Measurements from ENCODE around the gene MAML3. TPM values are rescaled to one million over a fixed set of nuclear protein-coding genes. Genes with fewer than 3 reads are reported as not detected.
A peak's percentile ranks its signal among the peaks of the same experiment; 100 is the strongest.

The MAML3 gene
- polyA plus RNA-seq, 4 donors: 1.4 to 10.3 (median 3.4) TPM

DNA sequence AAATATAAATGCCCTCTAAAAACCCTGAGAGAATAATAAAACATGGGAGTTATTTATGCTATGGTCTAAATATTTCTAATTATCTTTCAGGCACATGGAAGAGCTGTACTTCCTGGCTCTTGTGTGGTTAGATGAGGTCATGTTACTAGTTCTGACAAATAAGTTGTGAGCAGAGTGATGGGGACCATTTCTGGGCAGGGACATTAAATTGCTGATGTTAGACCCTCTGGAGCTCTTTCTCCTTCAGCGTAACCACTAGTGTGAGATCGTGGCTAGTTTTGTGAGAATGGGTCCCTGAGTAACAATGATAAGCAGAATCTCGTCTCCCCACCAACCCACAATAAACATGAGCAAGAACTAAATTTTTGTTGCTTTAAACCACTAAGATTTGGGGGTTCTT is 108.0 kb downstream of the MAML3 start:
- DNase-seq (no peak), FAIRE-seq (no peak)
- H3K4me3 ChIP-seq (ENCODE audit: low read depth in 1 of 3, low read length in 3 of 3): no peak overlapping the region
- H3K27me3 ChIP-seq (ENCODE audit: control insufficient read depth in 3 of 3, insufficient read depth in 3 of 3, low read length in 3 of 3): no peaks in the 10 kb centered on the region
- WGBS, 3 donors: 85 to 88% (median 85%) methylated on average over 3 of the region's 3 CpGs
- peak overlapping the region in 1 of 3 donors; percentile 2 for H3K27ac ChIP-seq (ENCODE audit: low read depth in 1 of 3, low read length in 2 of 3)
- H3K9me3 ChIP-seq (ENCODE audit: control insufficient read depth in 2 of 2, insufficient read depth in 1 of 2, low read depth in 1 of 2, low read length in 1 of 2): no peaks in the 10 kb centered on the region
- H3K4me1 ChIP-seq (ENCODE audit: control insufficient read depth in 3 of 3, insufficient read depth in 2 of 3, low read depth in 1 of 3, low read length in 2 of 3): peaks cover 6 to 30% (median 11%) of the 10 kb centered on the region in 3 donors
- H3K36me3 ChIP-seq (ENCODE audit: control insufficient read depth in 3 of 3, insufficient read depth in 2 of 3, low read depth in 1 of 3, low read length in 3 of 3): no peaks in the 10 kb centered on the region

DNA sequence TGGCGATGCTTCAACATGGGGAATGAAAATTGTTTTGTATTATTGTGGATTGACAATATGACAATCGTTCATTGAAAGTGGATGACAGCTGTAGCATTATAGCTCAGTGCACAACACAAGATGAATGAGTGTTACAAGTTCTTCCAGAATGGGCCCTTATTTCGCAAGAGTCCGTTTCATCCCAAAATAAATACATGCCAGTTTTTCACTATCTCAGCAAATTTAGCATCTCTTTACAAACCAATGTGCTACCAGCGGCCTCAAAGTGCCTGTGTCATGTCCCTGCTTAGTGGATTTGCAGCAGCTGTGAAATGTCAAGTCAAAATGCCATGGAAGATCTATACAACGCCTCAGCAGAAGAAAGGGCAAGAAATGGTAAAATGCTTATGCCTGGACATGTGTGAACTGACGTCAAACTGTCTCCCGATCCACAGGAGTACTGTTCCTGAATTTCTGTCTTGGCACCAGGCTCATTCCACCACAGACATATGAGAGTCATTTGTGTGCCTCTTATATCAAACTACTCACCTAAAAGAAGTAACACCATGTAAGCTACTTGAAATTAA is 109.6 kb downstream of the MAML3 start:
- no peak for DNase-seq
- H3K4me1 ChIP-seq (ENCODE audit: control insufficient read depth in 3 of 3, insufficient read depth in 2 of 3, low read depth in 1 of 3, low read length in 2 of 3): peaks cover 3 to 19% (median 11%) of the 10 kb centered on the region in 3 donors
- 72 to 92% (median 83%) methylated on average over 8 of the region's 8 CpGs for WGBS, 3 donors
- H3K36me3 ChIP-seq (ENCODE audit: control insufficient read depth in 3 of 3, insufficient read depth in 2 of 3, low read depth in 1 of 3, low read length in 3 of 3): no peaks in the 10 kb centered on the region
- no peaks in the 10 kb centered on the region for H3K9me3 ChIP-seq (ENCODE audit: control insufficient read depth in 2 of 2, insufficient read depth in 1 of 2, low read depth in 1 of 2, low read length in 1 of 2)
- no peak for FAIRE-seq
- H3K27ac ChIP-seq (ENCODE audit: low read depth in 1 of 3, low read length in 2 of 3): no peak overlapping the region
- no peak overlapping the region for H3K4me3 ChIP-seq (ENCODE audit: low read depth in 1 of 3, low read length in 3 of 3)
- H3K27me3 ChIP-seq (ENCODE audit: control insufficient read depth in 3 of 3, insufficient read depth in 3 of 3, low read length in 3 of 3): no peaks in the 10 kb centered on the region

DNA sequence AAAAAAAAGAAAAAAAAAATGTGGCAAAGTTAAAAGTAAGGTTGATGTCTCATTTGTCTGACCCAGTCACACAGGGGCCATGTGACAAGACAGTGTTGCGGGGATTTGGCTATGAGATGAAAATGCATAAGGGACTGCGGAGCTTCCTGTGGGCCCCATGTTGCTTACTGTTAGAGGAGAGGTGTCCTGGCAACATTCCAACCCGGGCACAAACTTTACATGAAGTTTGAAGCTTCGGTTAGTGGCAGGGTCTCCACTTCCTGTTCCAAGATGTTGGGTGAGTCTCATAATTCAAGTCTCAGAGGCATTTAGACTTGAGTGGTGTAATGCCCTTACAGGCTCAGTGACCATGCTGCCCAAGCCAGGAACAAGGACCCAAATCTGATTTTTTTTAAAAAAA is 111.3 kb downstream of the MAML3 start:
- Histone ChIP-seq H3K36me3 (ENCODE audit: control insufficient read depth in 3 of 3, insufficient read depth in 2 of 3, low read depth in 1 of 3, low read length in 3 of 3) (no peaks in the 10 kb centered on the region), H3K4me3 (ENCODE audit: low read depth in 1 of 3, low read length in 3 of 3) (no peak overlapping the region), H3K27ac (ENCODE audit: low read depth in 1 of 3, low read length in 2 of 3) (no peak overlapping the region), H3K4me1 (ENCODE audit: control insufficient read depth in 3 of 3, insufficient read depth in 2 of 3, low read depth in 1 of 3, low read length in 2 of 3) (peaks cover 8 to 23% (median 14%) of the 10 kb centered on the region in 3 donors), H3K27me3 (ENCODE audit: control insufficient read depth in 3 of 3, insufficient read depth in 3 of 3, low read length in 3 of 3) (no peaks in the 10 kb centered on the region), H3K9me3 (ENCODE audit: control insufficient read depth in 2 of 2, insufficient read depth in 1 of 2, low read depth in 1 of 2, low read length in 1 of 2) (no peaks in the 10 kb centered on the region)
- no peak for DNase-seq
- FAIRE-seq: no peak
- WGBS, 3 donors: 69 to 80% (median 71%) methylated on average over 4 of the region's 4 CpGs

DNA sequence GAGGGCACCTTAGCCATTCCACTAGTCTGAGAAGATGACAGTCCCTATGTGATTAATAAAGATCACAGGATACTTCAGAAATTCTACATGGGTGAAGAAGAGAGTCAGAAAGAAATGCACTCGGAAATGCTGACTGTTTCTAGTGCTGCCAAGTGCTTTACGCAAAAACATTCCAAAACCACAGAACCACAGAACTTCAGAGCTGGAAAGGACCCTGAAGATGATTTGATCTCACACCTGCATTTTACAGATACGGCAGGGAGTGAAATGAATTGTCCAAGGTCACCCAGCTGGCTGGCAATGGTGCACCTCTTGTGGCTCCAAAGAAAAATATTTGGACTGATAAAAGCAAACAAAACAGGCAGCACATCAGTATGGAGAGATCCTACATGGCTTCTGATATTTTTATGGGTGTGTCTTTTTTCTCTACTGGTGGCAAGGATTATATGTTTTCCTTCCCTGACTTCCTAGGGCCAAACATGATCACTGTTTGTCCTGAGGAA is 115.9 kb downstream of the MAML3 start:
- WGBS, 3 donors: 49 to 63% (median 61%) methylated on average over 3 of the region's 3 CpGs
- Histone ChIP-seq H3K9me3 (ENCODE audit: control insufficient read depth in 2 of 2, insufficient read depth in 1 of 2, low read depth in 1 of 2, low read length in 1 of 2) (no peaks in the 10 kb centered on the region), H3K36me3 (ENCODE audit: control insufficient read depth in 3 of 3, insufficient read depth in 2 of 3, low read depth in 1 of 3, low read length in 3 of 3) (no peaks in the 10 kb centered on the region), H3K27me3 (ENCODE audit: control insufficient read depth in 3 of 3, insufficient read depth in 3 of 3, low read length in 3 of 3) (no peaks in the 10 kb centered on the region), H3K4me3 (ENCODE audit: low read depth in 1 of 3, low read length in 3 of 3) (no peak overlapping the region), H3K27ac (ENCODE audit: low read depth in 1 of 3, low read length in 2 of 3) (peak overlapping the region in 1 of 3 donors; percentile 21), H3K4me1 (ENCODE audit: control insufficient read depth in 3 of 3, insufficient read depth in 2 of 3, low read depth in 1 of 3, low read length in 2 of 3) (peaks cover 8 to 25% (median 9%) of the 10 kb centered on the region in 3 donors)
- FAIRE-seq (no peak), DNase-seq (no peak)

DNA sequence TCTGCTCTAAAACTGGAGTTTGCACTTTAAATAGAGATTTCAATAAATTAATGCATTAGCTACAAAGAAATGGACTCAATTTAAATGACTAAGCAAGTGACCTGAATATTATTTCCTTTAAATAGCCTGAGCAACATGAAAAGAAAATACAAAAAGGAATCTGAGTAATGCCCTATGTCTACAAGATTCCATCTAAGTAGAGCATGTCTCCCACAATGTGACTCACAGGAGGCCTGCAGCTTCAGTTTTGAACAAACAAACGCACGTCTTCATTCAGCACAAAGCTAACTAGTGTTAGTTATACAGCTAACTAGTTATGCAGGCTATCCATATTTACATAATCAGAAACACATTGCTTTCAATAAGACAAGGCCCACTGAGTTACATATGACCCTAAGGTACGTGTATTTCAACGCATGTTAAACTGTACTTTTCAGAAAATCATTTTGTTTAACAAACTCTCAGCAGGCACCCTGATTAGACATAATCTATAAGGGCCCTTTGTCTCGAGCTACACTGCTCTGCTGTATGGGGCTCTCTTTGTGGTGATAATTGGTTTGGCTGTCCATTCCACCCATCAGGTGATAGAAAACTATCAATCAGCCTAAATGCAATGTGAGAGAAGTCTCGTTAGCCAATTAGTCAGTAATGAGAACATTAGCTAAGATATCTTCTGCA is 116.5 kb downstream of the MAML3 start:
- Histone ChIP-seq H3K9me3 (ENCODE audit: control insufficient read depth in 2 of 2, insufficient read depth in 1 of 2, low read depth in 1 of 2, low read length in 1 of 2) (no peaks in the 10 kb centered on the region), H3K27me3 (ENCODE audit: control insufficient read depth in 3 of 3, insufficient read depth in 3 of 3, low read length in 3 of 3) (no peaks in the 10 kb centered on the region), H3K4me1 (ENCODE audit: control insufficient read depth in 3 of 3, insufficient read depth in 2 of 3, low read depth in 1 of 3, low read length in 2 of 3) (peaks cover 8 to 25% (median 9%) of the 10 kb centered on the region in 3 donors), H3K27ac (ENCODE audit: low read depth in 1 of 3, low read length in 2 of 3) (no peak overlapping the region), H3K4me3 (ENCODE audit: low read depth in 1 of 3, low read length in 3 of 3) (no peak overlapping the region), H3K36me3 (ENCODE audit: control insufficient read depth in 3 of 3, insufficient read depth in 2 of 3, low read depth in 1 of 3, low read length in 3 of 3) (no peaks in the 10 kb centered on the region)
- DNase-seq: peak in 1 of 2 donors; percentile 24
- FAIRE-seq: no peak
- WGBS, 3 donors: 65 to 78% (median 73%) methylated on average over 6 of the region's 6 CpGs

DNA sequence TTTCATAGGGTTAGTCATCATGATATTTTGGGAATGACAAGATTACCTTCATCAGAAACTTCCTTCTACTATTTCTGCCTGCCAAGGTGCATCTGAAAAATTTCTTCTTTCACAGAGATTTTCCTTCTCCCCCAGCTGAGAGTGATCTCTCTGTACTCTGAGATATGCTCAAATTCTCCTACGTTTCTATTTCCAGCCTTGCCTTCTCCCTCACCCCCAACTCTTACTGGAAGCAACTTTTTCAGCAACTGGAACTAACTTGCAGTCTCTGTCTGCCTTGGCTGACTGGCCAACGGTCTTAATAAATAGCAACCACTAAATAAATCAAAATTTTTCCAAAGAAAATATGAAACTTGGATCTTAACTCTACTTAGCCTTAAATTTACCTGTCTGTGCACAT is 122.3 kb downstream of the MAML3 start:
- Histone ChIP-seq H3K9me3 (ENCODE audit: control insufficient read depth in 2 of 2, insufficient read depth in 1 of 2, low read depth in 1 of 2, low read length in 1 of 2) (no peaks in the 10 kb centered on the region), H3K36me3 (ENCODE audit: control insufficient read depth in 3 of 3, insufficient read depth in 2 of 3, low read depth in 1 of 3, low read length in 3 of 3) (no peaks in the 10 kb centered on the region), H3K4me3 (ENCODE audit: low read depth in 1 of 3, low read length in 3 of 3) (no peak overlapping the region), H3K27ac (ENCODE audit: low read depth in 1 of 3, low read length in 2 of 3) (no peak overlapping the region), H3K4me1 (ENCODE audit: control insufficient read depth in 3 of 3, insufficient read depth in 2 of 3, low read depth in 1 of 3, low read length in 2 of 3) (peaks cover 3 to 19% (median 10%) of the 10 kb centered on the region in 3 donors), H3K27me3 (ENCODE audit: control insufficient read depth in 3 of 3, insufficient read depth in 3 of 3, low read length in 3 of 3) (no peaks in the 10 kb centered on the region)
- FAIRE-seq (no peak), DNase-seq (no peak)
- 29 to 47% (median 33%) methylated on average over 2 of the region's 2 CpGs for WGBS, 3 donors

DNA sequence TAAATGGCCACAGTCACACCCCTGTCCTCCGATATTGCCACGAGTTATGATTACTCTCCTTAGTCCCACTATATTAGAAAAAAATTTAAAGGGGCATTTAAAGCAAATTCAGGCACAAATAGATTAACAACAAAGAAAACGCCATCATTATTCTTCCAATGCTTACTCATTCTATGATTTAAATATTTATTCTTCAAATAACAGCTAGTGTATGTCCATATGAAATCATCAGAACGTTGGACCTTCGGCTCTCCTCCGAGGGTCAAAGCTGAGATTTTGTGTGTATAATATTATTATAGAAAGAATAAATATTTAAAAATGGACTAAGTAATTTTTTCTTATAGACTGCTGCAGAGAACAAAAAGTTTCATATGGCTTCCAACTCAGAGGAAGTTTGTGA is 122.9 kb downstream of the MAML3 start:
- no peak for DNase-seq
- Histone ChIP-seq H3K36me3 (ENCODE audit: control insufficient read depth in 3 of 3, insufficient read depth in 2 of 3, low read depth in 1 of 3, low read length in 3 of 3) (no peaks in the 10 kb centered on the region), H3K4me1 (ENCODE audit: control insufficient read depth in 3 of 3, insufficient read depth in 2 of 3, low read depth in 1 of 3, low read length in 2 of 3) (peaks cover 3 to 23% (median 9%) of the 10 kb centered on the region in 3 donors), H3K9me3 (ENCODE audit: control insufficient read depth in 2 of 2, insufficient read depth in 1 of 2, low read depth in 1 of 2, low read length in 1 of 2) (no peaks in the 10 kb centered on the region), H3K4me3 (ENCODE audit: low read depth in 1 of 3, low read length in 3 of 3) (no peak overlapping the region), H3K27me3 (ENCODE audit: control insufficient read depth in 3 of 3, insufficient read depth in 3 of 3, low read length in 3 of 3) (no peaks in the 10 kb centered on the region), H3K27ac (ENCODE audit: low read depth in 1 of 3, low read length in 2 of 3) (no peak overlapping the region)
- WGBS, 3 donors: 73 to 84% (median 81%) methylated on average over 6 of the region's 6 CpGs
- no peak for FAIRE-seq

DNA sequence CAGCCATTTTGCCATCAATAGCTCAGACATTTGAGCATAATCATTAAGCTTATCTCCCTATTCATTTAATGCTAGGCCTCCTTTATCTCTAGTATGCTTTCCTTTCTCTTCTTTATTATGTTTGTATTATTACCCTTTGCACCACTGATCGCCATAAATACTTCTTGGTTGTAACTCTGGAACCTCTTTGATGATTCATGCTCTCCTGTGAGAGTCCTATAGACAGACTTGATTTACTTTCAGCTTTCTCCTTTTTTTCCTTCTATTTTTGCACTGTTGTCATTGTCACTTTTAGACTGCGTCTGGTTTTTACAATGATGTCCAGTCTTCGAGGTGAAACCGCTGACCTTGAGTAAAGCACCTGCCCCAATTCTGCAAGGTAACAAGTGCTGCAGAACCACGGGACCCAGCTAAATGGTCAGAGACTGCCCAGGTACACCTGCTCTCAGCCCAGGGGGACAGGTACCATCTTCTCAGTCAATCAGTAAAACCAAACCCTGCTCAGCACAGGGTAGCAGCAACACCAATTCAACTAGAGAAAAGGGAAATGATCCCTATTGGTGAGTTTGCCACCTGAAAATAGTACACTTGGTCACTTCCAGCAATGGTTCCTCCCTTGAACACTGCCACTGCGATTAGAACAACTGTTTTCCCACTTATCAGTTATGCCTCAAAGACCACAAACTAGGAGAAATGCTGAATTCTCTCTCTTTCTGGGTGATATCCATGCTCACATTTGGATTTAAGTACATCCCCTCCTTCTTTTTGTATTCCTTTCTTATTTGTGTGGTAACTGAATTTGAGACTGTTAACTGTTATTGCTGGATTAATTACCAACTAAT is 125.1 kb downstream of the MAML3 start:
- Histone ChIP-seq H3K4me3 (ENCODE audit: low read depth in 1 of 3, low read length in 3 of 3) (peak overlapping the region in 2 of 3 donors; percentile 17 to 22), H3K36me3 (ENCODE audit: control insufficient read depth in 3 of 3, insufficient read depth in 2 of 3, low read depth in 1 of 3, low read length in 3 of 3) (no peaks in the 10 kb centered on the region), H3K4me1 (ENCODE audit: control insufficient read depth in 3 of 3, insufficient read depth in 2 of 3, low read depth in 1 of 3, low read length in 2 of 3) (peaks cover 3 to 28% (median 11%) of the 10 kb centered on the region in 3 donors), H3K27me3 (ENCODE audit: control insufficient read depth in 3 of 3, insufficient read depth in 3 of 3, low read length in 3 of 3) (no peaks in the 10 kb centered on the region), H3K9me3 (ENCODE audit: control insufficient read depth in 2 of 2, insufficient read depth in 1 of 2, low read depth in 1 of 2, low read length in 1 of 2) (no peaks in the 10 kb centered on the region), H3K27ac (ENCODE audit: low read depth in 1 of 3, low read length in 2 of 3) (peak overlapping the region; percentile 13 to 84 (median 80))
- FAIRE-seq: peak; percentile 95
- peak; percentile 87 to 95 for DNase-seq
- WGBS, 3 donors: 14 to 54% (median 37%) methylated on average over 6 of the region's 6 CpGs
